NB4 (cell line): ENCODE data around the gene MPHOSPH8.

ENCODE experiments used
- DNase-seq: peaks from one replicate; pipeline ENCODE4 v3.0.0; 2010; ENCODE audit warnings: low read depth
- H3K4me3 ChIP-seq: one replicate; pipeline ENCODE4 v1.5.1; 2011; ENCODE audit warnings: mild to moderate bottlenecking, low read depth, low read length, moderate library complexity
- CTCF ChIP-seq: IDR thresholded peaks from one replicate; pipeline ENCODE4 v1.5.1; 2012; ENCODE audit warnings: low read depth, low read length
- MAX ChIP-seq: IDR thresholded peaks from 2 replicates; pipeline ENCODE4 v1.6.1; 2011; ENCODE audit warnings: low read depth, low read length
- MYC ChIP-seq: IDR thresholded peaks from 2 replicates; pipeline ENCODE4 v1.6.1; 2011; ENCODE audit warnings: low read depth, low read length
- POLR2A ChIP-seq: IDR thresholded peaks from 2 replicates; pipeline ENCODE4 v1.6.1; 2011; ENCODE audit warnings: mild to moderate bottlenecking; ENCODE audit not compliant: insufficient read length; ENCODE audit errors: extremely low read depth

Gene MPHOSPH8

GRCh38 chr13:19604306-19604705 lies 29.2 kb upstream of the MPHOSPH8 start:
- no peak overlapping the region for H3K4me3 ChIP-seq
- DNase-seq, result no peak
- TF ChIP-seq MYC, result no peak
- TF ChIP-seq MAX, result no peak
- no peak for TF ChIP-seq POLR2A
- TF ChIP-seq CTCF, result no peak

- no peak for DNase-seq
- TF ChIP-seq POLR2A, result no peak
- no peak for TF ChIP-seq MYC
- no peak for TF ChIP-seq MAX
- TF ChIP-seq CTCF, result no peak
- H3K4me3 ChIP-seq, result no peak overlapping the region
Observed at GRCh38 chr13:19605161-19605955, 28.1 kb upstream of the MPHOSPH8 start.

- TF ChIP-seq MYC, result no peak
- no peak for TF ChIP-seq CTCF
- no peak for TF ChIP-seq POLR2A
- TF ChIP-seq MAX, result no peak
- DNase-seq, result no peak
- no peak overlapping the region for H3K4me3 ChIP-seq
Observed at GRCh38 chr13:19606152-19606551, 27.3 kb upstream of the MPHOSPH8 start.

GRCh38 chr13:19606737-19607136 lies 26.7 kb upstream of the MPHOSPH8 start:
- DNase-seq, result no peak
- no peak overlapping the region for H3K4me3 ChIP-seq
- TF ChIP-seq CTCF (no peak), POLR2A (no peak), MYC (no peak), MAX (no peak)

GRCh38 chr13:19607523-19608078 lies 25.9 kb upstream of the MPHOSPH8 start:
- TF ChIP-seq POLR2A (no peak), MYC (no peak), CTCF (no peak), MAX (no peak)
- no peak overlapping the region for H3K4me3 ChIP-seq
- no peak for DNase-seq
